Measurements from ENCODE around the gene CEBPA. TPM values are rescaled to one million over a fixed set of nuclear protein-coding genes. Genes with fewer than 3 reads are reported as not detected.
"Not testable (repeated sequence)": the region's sequence is repeated elsewhere in the genome, so short reads cannot be mapped to it uniquely, and the experiment has no call there.

Gene CEBPA
- total RNA-seq, 1 experiment from 2014 or later = 1.2 TPM

- Mint-ChIP-seq H3K4me3 (ENCODE audit: low read depth, unreplicated experiment) (no peak overlapping the region), H3K36me3 (ENCODE audit: insufficient read depth, unreplicated experiment) (no peaks in the 10 kb centered on the region), H3K27ac (ENCODE audit: unreplicated experiment) (no peak overlapping the region), H3K27me3 (ENCODE audit: unreplicated experiment) (peaks cover 39% of the 10 kb centered on the region), H3K4me1 (ENCODE audit: low read depth, unreplicated experiment) (no peaks in the 10 kb centered on the region), H3K9me3 (ENCODE audit: low read depth, unreplicated experiment) (peaks cover 3% of the 10 kb centered on the region)
- TF ChIP-seq, protein P1, sequence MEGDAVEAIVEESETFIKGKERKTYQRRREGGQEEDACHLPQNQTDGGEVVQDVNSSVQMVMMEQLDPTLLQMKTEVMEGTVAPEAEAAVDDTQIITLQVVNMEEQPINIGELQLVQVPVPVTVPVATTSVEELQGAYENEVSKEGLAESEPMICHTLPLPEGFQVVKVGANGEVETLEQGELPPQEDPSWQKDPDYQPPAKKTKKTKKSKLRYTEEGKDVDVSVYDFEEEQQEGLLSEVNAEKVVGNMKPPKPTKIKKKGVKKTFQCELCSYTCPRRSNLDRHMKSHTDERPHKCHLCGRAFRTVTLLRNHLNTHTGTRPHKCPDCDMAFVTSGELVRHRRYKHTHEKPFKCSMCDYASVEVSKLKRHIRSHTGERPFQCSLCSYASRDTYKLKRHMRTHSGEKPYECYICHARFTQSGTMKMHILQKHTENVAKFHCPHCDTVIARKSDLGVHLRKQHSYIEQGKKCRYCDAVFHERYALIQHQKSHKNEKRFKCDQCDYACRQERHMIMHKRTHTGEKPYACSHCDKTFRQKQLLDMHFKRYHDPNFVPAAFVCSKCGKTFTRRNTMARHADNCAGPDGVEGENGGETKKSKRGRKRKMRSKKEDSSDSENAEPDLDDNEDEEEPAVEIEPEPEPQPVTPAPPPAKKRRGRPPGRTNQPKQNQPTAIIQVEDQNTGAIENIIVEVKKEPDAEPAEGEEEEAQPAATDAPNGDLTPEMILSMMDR (IDR thresholded peaks at IDR 0.05; ENCODE audit: unreplicated experiment) = no peak
- no peak for DNase-seq
- intact Hi-C loops (cut with micrococcal nuclease; ENCODE audit: unreplicated experiment) = no loop called here
- CTCF ChIA-PET = no interaction called here
- no TSS peak for BruUV-seq (replicated peaks)
Measured at GRCh38 chr19:33325920-33326319, 23.6 kb upstream of the CEBPA start.

DNA sequence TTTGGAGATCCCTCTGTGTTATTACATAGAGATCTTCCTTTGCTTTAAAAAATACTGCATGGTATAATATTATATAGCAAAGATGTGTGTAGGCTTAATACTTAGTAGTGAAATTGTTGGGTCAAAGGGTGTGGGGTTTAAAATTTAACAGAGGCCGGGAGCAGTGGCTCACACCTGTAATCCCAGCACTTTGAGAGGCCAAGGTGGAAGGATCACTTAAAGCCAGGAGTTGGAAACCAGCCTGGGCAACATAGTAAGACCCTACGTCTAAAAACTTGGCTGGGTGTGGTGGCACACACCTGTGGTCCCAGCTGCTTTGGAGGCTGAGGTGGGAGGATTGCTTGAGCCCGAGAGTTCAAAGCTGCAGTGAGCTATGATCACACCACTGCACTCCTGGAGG is 22.3 kb upstream of the CEBPA start:
- Mint-ChIP-seq H3K36me3 (ENCODE audit: insufficient read depth, unreplicated experiment) (no peaks in the 10 kb centered on the region), H3K9me3 (ENCODE audit: low read depth, unreplicated experiment) (peaks cover 3% of the 10 kb centered on the region), H3K27ac (ENCODE audit: unreplicated experiment) (no peak overlapping the region), H3K4me1 (ENCODE audit: low read depth, unreplicated experiment) (no peaks in the 10 kb centered on the region), H3K4me3 (ENCODE audit: low read depth, unreplicated experiment) (no peak overlapping the region), H3K27me3 (ENCODE audit: unreplicated experiment) (peaks cover 39% of the 10 kb centered on the region)
- BruUV-seq (replicated peaks) = no TSS peak
- CTCF ChIA-PET = no interaction called here
- TF ChIP-seq, protein P1 (IDR thresholded peaks at IDR 0.05; ENCODE audit: unreplicated experiment) = no peak
- intact Hi-C loops (cut with micrococcal nuclease; ENCODE audit: unreplicated experiment) = no loop called here
- no peak for DNase-seq

DNA sequence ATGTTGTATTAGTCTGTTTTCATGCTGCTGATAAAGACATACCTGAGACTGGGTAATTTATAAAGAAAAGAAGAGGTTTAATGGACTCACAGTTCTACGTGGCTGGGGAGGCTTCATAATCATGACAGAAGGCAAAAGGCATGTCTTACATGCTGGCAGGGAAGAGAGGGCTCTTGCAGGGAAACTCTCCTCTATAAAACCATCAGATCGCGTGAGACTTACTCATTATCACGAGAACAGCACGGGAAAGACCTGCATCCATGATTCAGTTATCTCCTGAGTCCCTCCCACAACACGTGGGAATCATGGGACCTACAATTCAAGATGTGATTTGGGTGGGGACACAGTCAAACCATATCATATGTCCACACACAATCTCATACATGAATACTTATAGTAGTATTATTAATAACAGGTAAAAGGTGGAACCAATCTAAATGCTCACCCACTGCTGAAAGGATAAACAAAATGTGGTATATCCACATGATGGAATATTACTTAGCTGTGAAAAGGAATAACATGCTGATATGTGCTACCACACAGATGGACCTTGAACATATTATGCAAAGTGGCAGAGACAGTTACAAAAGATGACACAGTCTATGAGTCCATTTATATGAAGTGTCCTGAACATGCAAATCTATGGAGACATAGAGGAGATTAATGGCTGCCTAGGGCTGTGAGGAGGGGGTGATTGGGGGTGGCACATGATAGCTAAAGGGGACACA is 20.9 kb upstream of the CEBPA start:
- no peak for DNase-seq
- CTCF ChIA-PET = no interaction called here
- Mint-ChIP-seq H3K27me3 (ENCODE audit: unreplicated experiment) (peaks cover 39% of the 10 kb centered on the region), H3K4me3 (ENCODE audit: low read depth, unreplicated experiment) (no peak overlapping the region), H3K4me1 (ENCODE audit: low read depth, unreplicated experiment) (no peaks in the 10 kb centered on the region), H3K36me3 (ENCODE audit: insufficient read depth, unreplicated experiment) (no peaks in the 10 kb centered on the region), H3K9me3 (ENCODE audit: low read depth, unreplicated experiment) (peaks cover 3% of the 10 kb centered on the region), H3K27ac (ENCODE audit: unreplicated experiment) (no peak overlapping the region)
- intact Hi-C loops (cut with micrococcal nuclease; ENCODE audit: unreplicated experiment) = no loop called here
- TF ChIP-seq, protein P1 (IDR thresholded peaks at IDR 0.05; ENCODE audit: unreplicated experiment) = no peak
- BruUV-seq (replicated peaks) = no TSS peak

- DNase-seq = no peak
- CTCF ChIA-PET = no interaction called here
- TF ChIP-seq, protein P1 (IDR thresholded peaks at IDR 0.05; ENCODE audit: unreplicated experiment) = no peak
- Mint-ChIP-seq H3K9me3 (ENCODE audit: low read depth, unreplicated experiment) (peaks cover 3% of the 10 kb centered on the region), H3K27me3 (ENCODE audit: unreplicated experiment) (peaks cover 62% of the 10 kb centered on the region), H3K27ac (ENCODE audit: unreplicated experiment) (no peak overlapping the region), H3K4me3 (ENCODE audit: low read depth, unreplicated experiment) (no peak overlapping the region), H3K4me1 (ENCODE audit: low read depth, unreplicated experiment) (peaks cover 9% of the 10 kb centered on the region), H3K36me3 (ENCODE audit: insufficient read depth, unreplicated experiment) (no peaks in the 10 kb centered on the region)
- intact Hi-C loops (cut with micrococcal nuclease; ENCODE audit: unreplicated experiment) = no loop called here
- no TSS peak for BruUV-seq (replicated peaks)
Measured at GRCh38 chr19:33320636-33321035, 18.3 kb upstream of the CEBPA start.

GRCh38 chr19:33317991-33318390 is 15.7 kb upstream of the CEBPA start:
- not testable (repeated sequence) for DNase-seq; BruUV-seq (replicated peaks); H3K9me3 Mint-ChIP-seq (ENCODE audit: low read depth, unreplicated experiment); H3K4me3 Mint-ChIP-seq (ENCODE audit: low read depth, unreplicated experiment); H3K27ac Mint-ChIP-seq (ENCODE audit: unreplicated experiment); H3K36me3 Mint-ChIP-seq (ENCODE audit: insufficient read depth, unreplicated experiment); H3K4me1 Mint-ChIP-seq (ENCODE audit: low read depth, unreplicated experiment)
- intact Hi-C loops (cut with micrococcal nuclease; ENCODE audit: unreplicated experiment) = loop anchor here (10.0 kb wide), 1 partner anchor 87 kb away; no protein-coding TSS in a partner anchor
- CTCF ChIA-PET = interaction anchor here (0.6 to 1.1 kb wide), 4 partner anchors 16 to 996 kb away, joined by 3 to 7 read pairs (median 3); partner anchors contain the start of gene CEBPA
- H3K27me3 Mint-ChIP-seq (ENCODE audit: unreplicated experiment) = peaks cover 62% of the 10 kb centered on the region
